GM10266 (cell line): ENCODE measurements around the gene DHX57.

Experiments used
- DNase-seq: peaks from one replicate; pipeline ENCODE4 v3.0.0; 2012; ENCODE audit errors: extremely low spot score
- CTCF ChIP-seq: IDR thresholded peaks from 2 replicates; pipeline ENCODE4 v1.5.1; 2012; ENCODE audit warnings: mild to moderate bottlenecking, low read depth; ENCODE audit not compliant: control insufficient read depth, insufficient read depth; ENCODE audit errors: missing control alignments

DHX57 gene

GRCh38 chr2:38907743-38908562 is 32.2 kb upstream of the DHX57 start:
- no peak for TF ChIP-seq CTCF
- DNase-seq = peak; percentile 41

GRCh38 chr2:38907242-38907641 is 31.5 kb upstream of the DHX57 start:
- no peak for TF ChIP-seq CTCF
- DNase-seq = no peak

GRCh38 chr2:38905251-38905650 is 29.5 kb upstream of the DHX57 start:
- DNase-seq = no peak
- no peak for TF ChIP-seq CTCF

GRCh38 chr2:38900726-38901125 is 25.0 kb upstream of the DHX57 start:
- DNase-seq = no peak
- TF ChIP-seq CTCF = no peak

- no peak for DNase-seq
- no peak for TF ChIP-seq CTCF
These were observed 22.5 kb upstream of the DHX57 start for GRCh38 chr2:38898256-38898655.

GRCh38 chr2:38892819-38893218 is 17.1 kb upstream of the DHX57 start:
- no peak for DNase-seq
- no peak for TF ChIP-seq CTCF

GRCh38 chr2:38889575-38889974 is 13.8 kb upstream of the DHX57 start, which contains the start of gene ARHGEF33:
TSS of gene ARHGEF33 (plus strand) at chr2:38889875. CDS start at chr2:38919448, 29,573 bp downstream.
- no peak for DNase-seq
- TF ChIP-seq CTCF = no peak
